HepG2 (cell line): ENCODE measurements around the gene METTL21C. TPM values are rescaled to one million over a fixed set of nuclear protein-coding genes. Genes with fewer than 3 reads are reported as not detected.

Source experiments
- ATAC-seq: fragments of 200-7000 bp; cut with Tn5 transposase; 3 replicates; pipeline ENCODE4 v1.9.1; 2020; ENCODE audit warnings: mild to moderate bottlenecking, moderate library complexity
- BruUV-seq: library from RNA; stranded (reverse); fragments of 400-500 nt; replicated peaks from 2 replicates; lab custom pipeline; 2021; lab: Mats Ljungman, UMichigan
- CTCF ChIA-PET: fragments of 300-600 bp; formaldehyde crosslinking; extraction: SDS; loops from one replicate; lab custom pipeline; 2021; ENCODE audit warnings: low total read pairs, inconsistent platforms, low intra/inter-chr PET ratio; lab: Yijun Ruan, JAX
- POLR2A ChIA-PET: fragments of 350-600 bp; sonication (Branson Sonifier 250); formaldehyde crosslinking; loops from one replicate; lab custom pipeline; 2020; ENCODE audit warnings: antibody characterized with exemption, inconsistent platforms; lab: Yijun Ruan, JAX
- DNase-seq: peaks from one replicate; pipeline ENCODE4 v3.0.0-alpha.2; 2015; ENCODE audit warnings: low spot score
- FAIRE-seq: peaks from 3 replicates; lab custom pipeline; 2011; peaks lifted over from hg19 to GRCh38; lab: Jason Lieb, UNC
- H2AFZ ChIP-seq: one replicate; pipeline ENCODE4 v1.6.1; 2011; ENCODE audit warnings: low read length, inconsistent platforms
- H3K27ac ChIP-seq: fragments of 300-600 bp; 3 replicates; pipeline ENCODE4 v1.8.0; 2011; ENCODE audit warnings: mixed run types, mild to moderate bottlenecking, mixed read lengths, low read length, inconsistent platforms; ENCODE audit not compliant: insufficient read depth; ENCODE audit errors: extremely low read length
- H3K27me3 ChIP-seq, 2 experiments: fragments of 200-600 bp in 1 of 2; 2 replicates in 1 of 2; 3 replicates in 1 of 2; pipeline versions ENCODE4 v1.6.0 to v1.8.0; 2011; ENCODE audit warnings: low read length in 2 of 2, mild to moderate bottlenecking in 2 of 2, moderate library complexity in 2 of 2, inconsistent platforms in 1 of 2; ENCODE audit not compliant: insufficient read depth in 2 of 2, control insufficient read depth in 1 of 2
- H3K36me3 ChIP-seq, 2 experiments: fragments of 200-600 bp in 1 of 2; replicated peaks in 1 of 2; 2 replicates in 1 of 2; 3 replicates in 1 of 2; pipeline versions ENCODE4 v1.5.1 to v1.8.0; 2011; ENCODE audit warnings: low read length in 2 of 2, inconsistent platforms in 1 of 2; ENCODE audit not compliant: insufficient read depth in 2 of 2, control insufficient read depth in 1 of 2
- H3K4me1 ChIP-seq: 2 replicates; pipeline ENCODE4 v1.5.1; 2012; ENCODE audit warnings: low read length, inconsistent platforms; ENCODE audit not compliant: insufficient read depth
- H3K4me2 ChIP-seq: 2 replicates; pipeline ENCODE4 v1.6.0; 2011; ENCODE audit warnings: low read depth, low read length, inconsistent platforms
- H3K4me3 ChIP-seq, 3 experiments: fragments of 200-600 bp in 1 of 3; sonication (generic), shearing (Covaris generic) in 1 of 3; replicated peaks in 1 of 3; 2 replicates each; pipeline ENCODE4 v1.5.1; 2011 to 2016; ENCODE audit warnings: low read length in 3 of 3, inconsistent platforms in 2 of 3, low read depth in 2 of 3, mild to moderate bottlenecking in 2 of 3, control low read depth in 1 of 3, mixed read lengths in 1 of 3; ENCODE audit not compliant: insufficient read depth in 1 of 3
- H3K79me2 ChIP-seq: one replicate; pipeline ENCODE4 v1.6.1; 2011; ENCODE audit warnings: low read length, inconsistent platforms; ENCODE audit not compliant: insufficient read depth
- H3K9ac ChIP-seq: 2 replicates; pipeline ENCODE4 v1.6.0; 2011; ENCODE audit warnings: mild to moderate bottlenecking, low read depth, low read length, inconsistent platforms; ENCODE audit not compliant: insufficient read depth
- H3K9me3 ChIP-seq: 2 replicates; pipeline ENCODE4 v1.5.1; 2012; ENCODE audit warnings: mild to moderate bottlenecking, low read length
- H4K20me1 ChIP-seq: 2 replicates; pipeline ENCODE4 v1.6.0; 2011; ENCODE audit warnings: inconsistent platforms, mild to moderate bottlenecking, low read length, moderate library complexity; ENCODE audit not compliant: insufficient read depth
- DNMT3B ChIP-seq: conservative IDR thresholded peaks from 2 replicates; pipeline ENCODE4 v1.6.1; 2016; ENCODE audit warnings: missing biosample characterization, control low read depth
- ELF3 ChIP-seq: IDR thresholded peaks from 2 replicates; pipeline ENCODE4 v1.6.1; 2016; ENCODE audit warnings: missing genetic modification reagents, missing compliant biosample characterization
- NFKBIZ ChIP-seq: IDR thresholded peaks from 2 replicates; pipeline ENCODE4 v1.6.1; 2018; ENCODE audit warnings: missing genetic modification reagents, missing compliant biosample characterization
- SP140L ChIP-seq: sonication (generic); formaldehyde crosslinking; IDR thresholded peaks from 2 replicates; pipeline ENCODE4 v1.4.0; 2020; ENCODE audit warnings: missing genetic modification reagents, borderline replicate concordance
- ZFP90 ChIP-seq: sonication (generic); formaldehyde crosslinking; IDR thresholded peaks from 2 replicates; pipeline ENCODE4 v1.8.0; 2022; ENCODE audit warnings: missing genetic modification reagents, mild to moderate bottlenecking, inconsistent platforms, borderline replicate concordance
- ZNF446 ChIP-seq: sonication (generic); formaldehyde crosslinking; IDR thresholded peaks from 2 replicates; pipeline ENCODE4 v1.5.0; 2020; ENCODE audit warnings: mild to moderate bottlenecking, missing genetic modification reagents
- ZNF546 ChIP-seq: sonication (generic); formaldehyde crosslinking; conservative IDR thresholded peaks from 2 replicates; pipeline ENCODE4 v1.8.1; 2023; ENCODE audit warnings: mild to moderate bottlenecking, missing genetic modification reagents
- ZNF558 ChIP-seq: sonication (generic); formaldehyde crosslinking; IDR thresholded peaks from 2 replicates; pipeline ENCODE4 v1.9.0; 2022; ENCODE audit warnings: mild to moderate bottlenecking, missing genetic modification reagents, borderline replicate concordance
- ZNF614 ChIP-seq: IDR thresholded peaks from 2 replicates; pipeline ENCODE4 v1.6.1; 2018; ENCODE audit warnings: missing biosample characterization, missing genetic modification reagents, inconsistent platforms, borderline replicate concordance
- ZNF672 ChIP-seq: sonication (generic); formaldehyde crosslinking; IDR thresholded peaks from 2 replicates; pipeline ENCODE4 v1.8.1; 2022; ENCODE audit warnings: missing genetic modification reagents
- ZNF782 ChIP-seq: sonication (generic); formaldehyde crosslinking; IDR thresholded peaks from 2 replicates; pipeline ENCODE4 v1.4.0; 2020; ENCODE audit warnings: missing genetic modification reagents, mild to moderate bottlenecking, borderline replicate concordance
- WGBS: methylation state at CpG from one replicate; pipeline ENCODE4 v1.1.6; 2017; ENCODE audit warnings: low lambda C conversion rate; 5-methylcytosine and 5-hydroxymethylcytosine counted together
- in situ Hi-C: cut with HindIII; loops from 2 replicates; pipeline ENCODE4 v1.10.0; 2017; ENCODE audit warnings: low pct_unique_long_range_greater_than_20kb; ENCODE audit not compliant: extremely low pct_ligation_motif_present
- intact Hi-C: fragments of 100-400 bp; cut with micrococcal nuclease; formaldehyde crosslinking; loops from one replicate; pipeline ENCODE4 v1.10.0; 2022; ENCODE audit not compliant: unreplicated experiment
- polyA plus RNA-seq, 8 experiments: library from polyadenylated mRNA; depleted of rRNA in 3 of 8; stranded (reverse) in 7 of 8; unstranded in 1 of 8; fragments of >200 nt; fragmentation: Illumina TruSeq in 4 of 8; extraction: Trizol in 4 of 8; gene quantifications; 2 replicates each; pipeline versions ENCODE4 v1.2.1 to v1.2.3, GENCODE V29; 2011 to 2016; ENCODE audit warnings: low read depth in 4 of 8, missing spikeins in 1 of 8, mixed read lengths in 1 of 8; ENCODE audit not compliant: insufficient read depth in 1 of 8
- total RNA-seq, 5 experiments: library from RNA; depleted of rRNA; stranded (reverse); fragments of >200 nt; fragmentation: Illumina TruSeq; extraction: Trizol; gene quantifications; 2 replicates each; pipeline ENCODE4 v1.2.3, GENCODE V29; 2016; ENCODE audit warnings: low read depth in 1 of 5
- TF ChIP-seq, protein P1 (sequence below): sonication (generic); formaldehyde crosslinking; IDR thresholded peaks from 2 replicates; pipeline ENCODE4 v1.4.0; 2020; ENCODE audit warnings: low read depth, mild to moderate bottlenecking, missing genetic modification reagents

Gene METTL21C
- total and polyA plus RNA-seq, 2 of the 13 experiments (the other 11 are each of a cell fraction or from before 2014, with no cell fraction given): not detected

DNA sequence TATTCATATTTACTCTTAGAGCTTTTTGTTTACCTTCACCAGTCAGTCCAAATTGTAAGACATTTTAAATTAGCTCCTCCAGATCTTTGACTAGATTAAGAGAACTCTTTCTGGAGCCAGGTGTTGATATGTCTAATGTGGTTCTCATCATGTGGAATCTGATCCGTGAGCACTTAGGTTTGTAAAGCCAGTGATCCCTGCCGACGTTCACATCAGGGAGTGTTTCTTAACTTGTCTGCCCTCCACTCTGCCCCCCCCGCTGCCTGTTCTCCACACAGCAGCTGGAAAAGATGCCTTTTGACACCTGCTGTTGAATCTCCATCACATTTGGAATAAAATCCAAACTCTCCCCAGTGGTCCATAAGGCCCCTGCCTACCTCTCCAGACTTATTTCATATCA is 17.7 kb downstream of the METTL21C start:
- no peak overlapping the region for H3K4me3 ChIP-seq
- in situ Hi-C loops (no loop called here), intact Hi-C loops (no loop called here)
- H4K20me1 ChIP-seq: no peaks in the 10 kb centered on the region
- peaks cover 2 to 39% of the 10 kb centered on the region in 2 experiments; a peak in 4 of 5 replicates for H3K36me3 ChIP-seq
- H3K4me1 ChIP-seq: no peaks in the 10 kb centered on the region
- ATAC-seq (no peak), FAIRE-seq (no peak), DNase-seq (no peak)
- H3K9ac ChIP-seq: no peak overlapping the region
- no peak overlapping the region for H3K4me2 ChIP-seq
- TF ChIP-seq ZNF614 (CRISPR knock-in tag) (no peak), ZFP90 (CRISPR knock-in tag) (no peak), ZNF782 (CRISPR knock-in tag) (no peak), ELF3 (CRISPR knock-in tag) (no peak), ZNF558 (CRISPR knock-in tag) (no peak), ZNF446 (CRISPR knock-in tag) (no peak), DNMT3B (CRISPR knock-in tag) (no peak), ZNF546 (CRISPR knock-in tag) (no peak), NFKBIZ (no peak), SP140L (no peak), ZNF672 (CRISPR knock-in tag) (no peak)
- TF ChIP-seq, protein P1, sequence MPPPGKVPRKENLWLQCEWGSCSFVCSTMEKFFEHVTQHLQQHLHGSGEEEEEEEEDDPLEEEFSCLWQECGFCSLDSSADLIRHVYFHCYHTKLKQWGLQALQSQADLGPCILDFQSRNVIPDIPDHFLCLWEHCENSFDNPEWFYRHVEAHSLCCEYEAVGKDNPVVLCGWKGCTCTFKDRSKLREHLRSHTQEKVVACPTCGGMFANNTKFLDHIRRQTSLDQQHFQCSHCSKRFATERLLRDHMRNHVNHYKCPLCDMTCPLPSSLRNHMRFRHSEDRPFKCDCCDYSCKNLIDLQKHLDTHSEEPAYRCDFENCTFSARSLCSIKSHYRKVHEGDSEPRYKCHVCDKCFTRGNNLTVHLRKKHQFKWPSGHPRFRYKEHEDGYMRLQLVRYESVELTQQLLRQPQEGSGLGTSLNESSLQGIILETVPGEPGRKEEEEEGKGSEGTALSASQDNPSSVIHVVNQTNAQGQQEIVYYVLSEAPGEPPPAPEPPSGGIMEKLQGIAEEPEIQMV: no peak
- no TSS peak for BruUV-seq
- no peak overlapping the region for H2AFZ ChIP-seq
- H3K27ac ChIP-seq: no peak overlapping the region
- no peaks in the 10 kb centered on the region for H3K27me3 ChIP-seq
- ChIA-PET CTCF (no interaction called here), POLR2A (no interaction called here)
- WGBS: 100% methylated on average over 4 of the region's 4 CpGs
- no peaks in the 10 kb centered on the region for H3K9me3 ChIP-seq
- no peaks in the 10 kb centered on the region for H3K79me2 ChIP-seq
